A549 (cell line): ENCODE data around the gene RNF220.

Experiments
- POLR2A ChIP-seq: IDR thresholded peaks from 2 replicates; pipeline ENCODE4 v1.6.1; 2012; ENCODE audit warnings: mild to moderate bottlenecking, low read length
- REST ChIP-seq: fragments of 200-600 bp; sonication (generic); IDR thresholded peaks from 2 replicates; pipeline ENCODE4 v1.6.1; 2016; ENCODE audit warnings: antibody characterized with exemption, mild to moderate bottlenecking, moderate library complexity
- ZFP36 ChIP-seq: fragments of 450-650 bp; IDR thresholded peaks from 2 replicates; pipeline ENCODE4 v1.6.1; 2014; ENCODE audit warnings: borderline replicate concordance; ENCODE audit not compliant: partially characterized antibody

- TF ChIP-seq POLR2A = no peak
- no peak for TF ChIP-seq ZFP36
- no peak for TF ChIP-seq REST
These were observed 224.1 kb downstream of the RNF220 start for GRCh38 chr1:44628962-44629756.
